GM18861 (cell line): Measurements from ENCODE around the gene ZNF57.
"Not testable (repeated sequence)": the region's sequence is repeated elsewhere in the genome, so short reads cannot be mapped to it uniquely, and the experiment has no call there.

Source experiments
- ATAC-seq: cut with Tn5 transposase; IDR thresholded peaks from one replicate; pipeline ENCODE4 v1.9.1; 2021; ENCODE audit not compliant: unreplicated experiment

Gene ZNF57

GRCh38 chr19:2900296-2901252 is at the start of gene ZNF57:
Gene ZNF57, plus strand, starts transcription at chr19:2900928. Its CDS starts 118 bp downstream, at chr19:2901046.
- ATAC-seq = peak; percentile 86

GRCh38 chr19:2852598-2852997 is 48.1 kb upstream of the ZNF57 start:
- no peak for ATAC-seq

GRCh38 chr19:2853015-2853606 is 47.6 kb upstream of the ZNF57 start:
- ATAC-seq = no peak

GRCh38 chr19:2854849-2855248 is 45.9 kb upstream of the ZNF57 start:
- ATAC-seq = no peak

GRCh38 chr19:2856457-2857050 is 44.2 kb upstream of the ZNF57 start:
- ATAC-seq = no peak

GRCh38 chr19:2858864-2859263 is 41.9 kb upstream of the ZNF57 start:
- ATAC-seq = no peak

GRCh38 chr19:2863816-2864215 is 36.9 kb upstream of the ZNF57 start:
- ATAC-seq = no peak

- no peak for ATAC-seq
Measured at GRCh38 chr19:2865334-2866100, 35.2 kb upstream of the ZNF57 start.

GRCh38 chr19:2866495-2867024 is 34.2 kb upstream of the ZNF57 start:
- ATAC-seq = no peak

GRCh38 chr19:2867025-2867991 is 33.4 kb upstream of the ZNF57 start, which contains the start of gene ZNF556:
Gene ZNF556, plus strand, starts transcription at chr19:2867335. Its CDS starts 87 bp downstream, at chr19:2867422.
- ATAC-seq = no peak

GRCh38 chr19:2869618-2870017 is 31.1 kb upstream of the ZNF57 start:
- ATAC-seq = no peak

- not testable (repeated sequence) for ATAC-seq
Measured at GRCh38 chr19:2872175-2872574, 28.6 kb upstream of the ZNF57 start.

- ATAC-seq = no peak
Measured at GRCh38 chr19:2877398-2878331, 23.1 kb upstream of the ZNF57 start.

GRCh38 chr19:2883686-2884439 is 16.9 kb upstream of the ZNF57 start:
- ATAC-seq = no peak

- ATAC-seq = no peak
Measured at GRCh38 chr19:2885736-2886135, 15.0 kb upstream of the ZNF57 start.

GRCh38 chr19:2887391-2887914 is 13.3 kb upstream of the ZNF57 start:
- no peak for ATAC-seq

- ATAC-seq = no peak
Measured at GRCh38 chr19:2888731-2889224, 11.9 kb upstream of the ZNF57 start.
